WTC11 (cell line): ENCODE results near the gene CD74.

Experiments used
- AR ChIP-seq: fragments of 250-450 bp; sonication (Bioruptor Pico); IDR thresholded peaks from 2 replicates; pipeline ENCODE4 v1.9.0; 2021; ENCODE audit warnings: mild to moderate bottlenecking
- CTCF ChIP-seq: fragments of 200-600 bp; IDR thresholded peaks from 2 replicates; pipeline ENCODE4 v1.8.0; 2022; ENCODE audit warnings: antibody characterized with exemption

- no peak for TF ChIP-seq CTCF
- no peak for TF ChIP-seq AR (CRISPR knock-in tag)
Observed at GRCh38 chr5:150454492-150455229, 42.0 kb upstream of the CD74 start.
